NCI-H510A treated with DMSO at 0.1 percent for 48 hours (cell line): ENCODE results near the gene TMPRSS2.
A peak's percentile ranks its signal among the peaks of the same experiment; 100 is the strongest.

Experiments
- DNase-seq: peaks from one replicate; lab custom pipeline; 2025; lab: John Stamatoyannopoulos, UW

TMPRSS2 gene

GRCh38 chr21:41481191-41481590 lies 26.8 kb downstream of the TMPRSS2 start:
- no peak for DNase-seq

GRCh38 chr21:41480086-41480690 lies 27.8 kb downstream of the TMPRSS2 start:
- DNase-seq, result no peak

GRCh38 chr21:41479686-41480085 lies 28.3 kb downstream of the TMPRSS2 start:
- no peak for DNase-seq

- DNase-seq, result no peak
Observed at GRCh38 chr21:41478319-41479177, 29.4 kb downstream of the TMPRSS2 start.

- DNase-seq, result peak; percentile 57
Observed at GRCh38 chr21:41477641-41478318, 30.2 kb downstream of the TMPRSS2 start.

- DNase-seq, result no peak
Observed at GRCh38 chr21:41475714-41476420, 32.1 kb downstream of the TMPRSS2 start.

GRCh38 chr21:41472753-41473548 lies 35.0 kb downstream of the TMPRSS2 start:
- DNase-seq, result no peak

- no peak for DNase-seq
Observed at GRCh38 chr21:41470054-41470453, 37.9 kb downstream of the TMPRSS2 start.

- DNase-seq, result no peak
Observed at GRCh38 chr21:41466024-41466820, 41.7 kb downstream of the TMPRSS2 start.

GRCh38 chr21:41465176-41465781 lies 42.7 kb downstream of the TMPRSS2 start:
- DNase-seq, result no peak

GRCh38 chr21:41460578-41461527 lies 47.1 kb downstream of the TMPRSS2 start:
- peak; percentile 41 for DNase-seq

- DNase-seq, result no peak
Observed at GRCh38 chr21:41459884-41460534, 47.9 kb downstream of the TMPRSS2 start.

GRCh38 chr21:41458559-41458958 lies 49.4 kb downstream of the TMPRSS2 start:
- DNase-seq, result no peak

- DNase-seq, result no peak
Observed at GRCh38 chr21:41458121-41458520, 49.8 kb downstream of the TMPRSS2 start.

GRCh38 chr21:41453761-41454160 lies 54.2 kb downstream of the TMPRSS2 start:
- no peak for DNase-seq

- DNase-seq, result no peak
Observed at GRCh38 chr21:41453198-41453597, 54.8 kb downstream of the TMPRSS2 start.

- DNase-seq, result no peak
Observed at GRCh38 chr21:41451753-41452676, 55.9 kb downstream of the TMPRSS2 start.
